Lower leg skin (tissue), 4 donors: ENCODE data around the gene CASP2. TPM values are rescaled to one million over a fixed set of nuclear protein-coding genes. Genes with fewer than 3 reads are reported as not detected.

Experiments used
- DNase-seq, 2 donors: peaks; one replicate each; pipeline ENCODE4 v3.0.0-alpha.2; 2019; ENCODE audit warnings: low spot score in 2 of 2
- H3K4me3 ChIP-seq: fragments of 200-600 bp; sonication (generic); 2 replicates; pipeline ENCODE4 v1.5.1; 2017; ENCODE audit warnings: mild to moderate bottlenecking, low read depth; ENCODE audit not compliant: poor library complexity, severe bottlenecking
- POLR2A ChIP-seq, 2 donors: fragments of 450-650 bp; IDR thresholded peaks; one replicate each; pipeline ENCODE4 v1.6.1; 2016 to 2017; ENCODE audit warnings: antibody characterized with exemption in 2 of 2, mild to moderate bottlenecking in 1 of 2, moderate library complexity in 1 of 2
- WGBS, 2 donors: methylation state at CpG; one replicate each; pipeline ENCODE4 v1.1.5; 2018; 5-methylcytosine and 5-hydroxymethylcytosine counted together
- intact Hi-C: fragments of 100-400 bp; cut with DNase I; formaldehyde crosslinking; loops from one replicate; pipeline ENCODE4 v1.15.0; 2023; ENCODE audit warnings: low total_unique reads
- total RNA-seq, 4 donors: library from RNA; depleted of rRNA; stranded (reverse); fragments of >200 nt; gene quantifications; one replicate each; pipeline ENCODE4 v1.1.0, GENCODE V29; 2016
- TF ChIP-seq, protein P1 (sequence below), 3 donors: fragments of 450-650 bp; IDR thresholded peaks; one replicate each; pipeline ENCODE4 v1.5.1; 2016; ENCODE audit warnings: antibody characterized with exemption in 3 of 3, mild to moderate bottlenecking in 3 of 3, moderate library complexity in 2 of 3

The CASP2 gene
- total RNA-seq, 4 donors from 2014 or later, result 9.6 to 22.7 (median 16.0) TPM

DNA sequence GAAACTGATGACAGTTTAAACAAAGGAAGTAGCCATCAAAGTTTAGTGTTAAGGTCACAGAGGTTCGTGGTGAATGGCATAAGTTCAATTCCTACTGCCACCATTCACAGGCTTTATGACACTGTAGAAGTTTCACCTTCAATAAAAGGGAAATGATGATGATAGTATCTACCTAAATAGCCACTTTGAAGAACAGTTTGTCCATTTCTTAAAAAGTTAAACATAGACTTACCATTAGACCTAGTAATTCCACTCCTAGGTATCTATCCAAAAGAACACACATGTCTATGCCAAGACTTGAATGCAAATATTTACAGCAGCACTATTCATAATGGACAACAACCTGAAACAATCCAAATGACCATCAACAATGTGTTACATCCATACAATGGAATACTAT is 43.8 kb upstream of the CASP2 start:
- DNase-seq, result no peak
- H3K4me3 ChIP-seq, result no peak overlapping the region
- TF ChIP-seq, protein P1, sequence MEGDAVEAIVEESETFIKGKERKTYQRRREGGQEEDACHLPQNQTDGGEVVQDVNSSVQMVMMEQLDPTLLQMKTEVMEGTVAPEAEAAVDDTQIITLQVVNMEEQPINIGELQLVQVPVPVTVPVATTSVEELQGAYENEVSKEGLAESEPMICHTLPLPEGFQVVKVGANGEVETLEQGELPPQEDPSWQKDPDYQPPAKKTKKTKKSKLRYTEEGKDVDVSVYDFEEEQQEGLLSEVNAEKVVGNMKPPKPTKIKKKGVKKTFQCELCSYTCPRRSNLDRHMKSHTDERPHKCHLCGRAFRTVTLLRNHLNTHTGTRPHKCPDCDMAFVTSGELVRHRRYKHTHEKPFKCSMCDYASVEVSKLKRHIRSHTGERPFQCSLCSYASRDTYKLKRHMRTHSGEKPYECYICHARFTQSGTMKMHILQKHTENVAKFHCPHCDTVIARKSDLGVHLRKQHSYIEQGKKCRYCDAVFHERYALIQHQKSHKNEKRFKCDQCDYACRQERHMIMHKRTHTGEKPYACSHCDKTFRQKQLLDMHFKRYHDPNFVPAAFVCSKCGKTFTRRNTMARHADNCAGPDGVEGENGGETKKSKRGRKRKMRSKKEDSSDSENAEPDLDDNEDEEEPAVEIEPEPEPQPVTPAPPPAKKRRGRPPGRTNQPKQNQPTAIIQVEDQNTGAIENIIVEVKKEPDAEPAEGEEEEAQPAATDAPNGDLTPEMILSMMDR (IDR thresholded peaks at IDR 0.05), result no peak
- no peak for TF ChIP-seq POLR2A (IDR thresholded peaks at IDR 0.05)
- 46 to 52% methylated on average over 1 of the region's 1 CpG for WGBS, 2 donors
- intact Hi-C loops, result no loop called here

GRCh38 chr7:143245123-143245522 is 43.0 kb upstream of the CASP2 start:
- WGBS, 2 donors, result 24 to 27% methylated on average over 3 of the region's 3 CpGs
- TF ChIP-seq, protein P1 (IDR thresholded peaks at IDR 0.05), result no peak
- TF ChIP-seq POLR2A (IDR thresholded peaks at IDR 0.05), result no peak
- intact Hi-C loops, result no loop called here
- no peak for DNase-seq
- H3K4me3 ChIP-seq, result no peak overlapping the region

GRCh38 chr7:143247372-143247771 is 40.8 kb upstream of the CASP2 start:
- WGBS, 2 donors, result 58 to 77% methylated on average over 1 of the region's 1 CpG
- TF ChIP-seq, protein P1 (IDR thresholded peaks at IDR 0.05), result no peak
- no peak for TF ChIP-seq POLR2A (IDR thresholded peaks at IDR 0.05)
- DNase-seq, result no peak
- no peak overlapping the region for H3K4me3 ChIP-seq
- intact Hi-C loops, result no loop called here

- H3K4me3 ChIP-seq, result no peak overlapping the region
- WGBS, 2 donors, result 85 to 87% methylated on average over 2 of the region's 2 CpGs
- DNase-seq, result no peak
- intact Hi-C loops, result no loop called here
- TF ChIP-seq, protein P1 (IDR thresholded peaks at IDR 0.05), result no peak
- TF ChIP-seq POLR2A (IDR thresholded peaks at IDR 0.05), result no peak
Observed at GRCh38 chr7:143248761-143249354, 39.3 kb upstream of the CASP2 start.

DNA sequence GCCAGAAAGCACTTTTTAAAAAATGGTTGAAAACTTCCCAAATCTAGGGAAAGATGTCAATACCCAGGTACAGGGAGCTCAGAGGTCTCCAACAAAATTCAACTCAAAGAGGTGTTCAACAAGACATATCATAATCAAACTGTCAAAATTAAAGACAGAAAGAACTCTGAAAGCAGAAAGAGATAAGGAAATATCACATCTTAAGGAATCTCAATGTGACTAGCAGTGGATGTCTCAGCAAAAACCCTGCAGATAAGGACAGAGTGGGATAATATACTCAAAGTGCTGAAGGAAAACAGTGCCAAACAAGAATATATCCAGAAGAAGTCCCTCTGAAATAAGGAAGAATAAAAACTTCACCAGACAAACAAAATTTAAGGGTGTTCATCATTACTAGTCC is 38.0 kb upstream of the CASP2 start:
- TF ChIP-seq, protein P1 (IDR thresholded peaks at IDR 0.05), result no peak
- TF ChIP-seq POLR2A (IDR thresholded peaks at IDR 0.05), result no peak
- intact Hi-C loops, result no loop called here
- H3K4me3 ChIP-seq, result no peak overlapping the region
- DNase-seq, result no peak

DNA sequence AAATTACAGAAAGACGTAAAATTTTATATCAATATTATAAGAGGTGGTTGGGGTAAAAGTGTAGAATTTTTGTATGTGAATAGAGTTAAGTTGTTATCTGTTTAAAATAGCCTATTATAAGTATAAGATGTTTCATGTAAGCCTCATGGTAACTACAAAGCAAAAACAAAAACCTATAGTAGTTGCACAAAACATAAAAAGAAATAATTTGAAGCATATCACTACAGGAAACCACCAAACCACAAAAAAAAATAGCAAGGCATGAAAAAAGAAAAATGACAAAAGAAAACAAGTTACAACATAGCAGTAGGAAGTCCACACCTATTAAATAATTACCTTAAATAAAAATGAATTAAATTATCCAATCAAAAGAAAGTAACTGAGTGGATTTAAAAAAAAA is 37.3 kb upstream of the CASP2 start:
- TF ChIP-seq, protein P1 (IDR thresholded peaks at IDR 0.05), result no peak
- no peak for TF ChIP-seq POLR2A (IDR thresholded peaks at IDR 0.05)
- intact Hi-C loops, result no loop called here
- DNase-seq, result no peak
- WGBS, 2 donors, result 87% methylated on average over 1 of the region's 1 CpG
- H3K4me3 ChIP-seq, result no peak overlapping the region
